ENCODE measurements around the gene MAN2A1. TPM values are rescaled to one million over a fixed set of nuclear protein-coding genes. Genes with fewer than 3 reads are reported as not detected.

MAN2A1 gene
- polyA plus RNA-seq, 3 donors = 17.0 to 23.0 (median 20.1) TPM

DNA sequence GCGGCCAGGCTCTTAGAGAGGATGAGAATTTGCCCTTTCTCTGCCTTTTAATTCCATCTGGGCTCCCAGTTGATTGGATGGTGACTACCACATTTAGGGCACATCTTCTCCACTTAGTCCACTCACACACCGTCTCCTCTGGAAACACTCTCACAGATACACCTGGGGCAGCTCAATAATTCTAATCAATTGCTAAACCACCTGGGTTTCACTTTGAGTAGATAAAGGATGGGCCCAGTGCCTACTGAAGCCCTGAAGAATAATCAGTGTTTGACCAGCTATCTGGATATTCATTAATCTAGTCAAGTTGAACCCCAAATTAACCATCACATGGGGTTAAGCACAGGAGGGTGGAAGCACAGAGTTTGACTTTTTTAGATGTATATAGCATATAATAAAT, 19.1 kb downstream of the MAN2A1 start:
- peaks cover 99% of the 10 kb centered on the region for H3K79me2 ChIP-seq (ENCODE audit: insufficient read depth, low read length)
- H2AFZ ChIP-seq (ENCODE audit: insufficient read depth, low read depth, low read length, poor library complexity, severe bottlenecking) = no peak overlapping the region
- Mint-ChIP-seq H3K36me3 (peaks cover 9 to 17% of the 10 kb centered on the region in 2 donors), H3K4me3 (no peak overlapping the region), H3K9me3 (peaks cover 0 to 4% (median 0%) of the 10 kb centered on the region in 7 donors), H3K27ac (peak overlapping the region in 1 of 7 donors; percentile 50), H3K4me1 (peaks cover 11% of the 10 kb centered on the region), H3K27me3 (ENCODE audit: low read depth in 3 of 3) (peaks cover 0 to 2% (median 0%) of the 10 kb centered on the region in 3 donors)
- H4K20me1 ChIP-seq (ENCODE audit: insufficient read depth, low read length) = peaks cover 98% of the 10 kb centered on the region
- intact Hi-C loops (cut with micrococcal nuclease) = no loop called here
- H3K27me3 ChIP-seq (ENCODE audit: control insufficient read depth in 2 of 2, insufficient read depth in 2 of 2, low read length in 2 of 2) = no peaks in the 10 kb centered on the region
- H3K4me1 ChIP-seq (ENCODE audit: control insufficient read depth in 1 of 2, insufficient read depth in 2 of 2, low read length in 2 of 2) = no peaks in the 10 kb centered on the region
- H3K27ac ChIP-seq (ENCODE audit: low read depth in 1 of 2, low read length in 2 of 2) = no peak overlapping the region
- TF ChIP-seq, protein P1, sequence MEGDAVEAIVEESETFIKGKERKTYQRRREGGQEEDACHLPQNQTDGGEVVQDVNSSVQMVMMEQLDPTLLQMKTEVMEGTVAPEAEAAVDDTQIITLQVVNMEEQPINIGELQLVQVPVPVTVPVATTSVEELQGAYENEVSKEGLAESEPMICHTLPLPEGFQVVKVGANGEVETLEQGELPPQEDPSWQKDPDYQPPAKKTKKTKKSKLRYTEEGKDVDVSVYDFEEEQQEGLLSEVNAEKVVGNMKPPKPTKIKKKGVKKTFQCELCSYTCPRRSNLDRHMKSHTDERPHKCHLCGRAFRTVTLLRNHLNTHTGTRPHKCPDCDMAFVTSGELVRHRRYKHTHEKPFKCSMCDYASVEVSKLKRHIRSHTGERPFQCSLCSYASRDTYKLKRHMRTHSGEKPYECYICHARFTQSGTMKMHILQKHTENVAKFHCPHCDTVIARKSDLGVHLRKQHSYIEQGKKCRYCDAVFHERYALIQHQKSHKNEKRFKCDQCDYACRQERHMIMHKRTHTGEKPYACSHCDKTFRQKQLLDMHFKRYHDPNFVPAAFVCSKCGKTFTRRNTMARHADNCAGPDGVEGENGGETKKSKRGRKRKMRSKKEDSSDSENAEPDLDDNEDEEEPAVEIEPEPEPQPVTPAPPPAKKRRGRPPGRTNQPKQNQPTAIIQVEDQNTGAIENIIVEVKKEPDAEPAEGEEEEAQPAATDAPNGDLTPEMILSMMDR (IDR thresholded peaks at IDR 0.05) = no peak
- H3K9ac ChIP-seq (ENCODE audit: insufficient read depth, low read length, poor library complexity, severe bottlenecking) = no peak overlapping the region
- peaks cover 0 to 7% of the 10 kb centered on the region in 2 donors for H3K36me3 ChIP-seq (replicated peaks in 1 of 2; ENCODE audit: control insufficient read depth in 1 of 2, insufficient read depth in 2 of 2, low read length in 2 of 2)
- no peak overlapping the region for H3K4me3 ChIP-seq (replicated peaks in 1 of 3; ENCODE audit: low read depth in 2 of 3, low read length in 3 of 3)
- H3K4me2 ChIP-seq (replicated peaks; ENCODE audit: extremely low read depth, low read length, poor library complexity, severe bottlenecking) = no peak overlapping the region
- no peak for DNase-seq
- no CpG with 5 or more reads among the region's 2 CpGs for WGBS (ENCODE audit: insufficient coverage)
- no peaks in the 10 kb centered on the region for H3K9me3 ChIP-seq (replicated peaks in 1 of 2; ENCODE audit: control insufficient read depth in 1 of 2, insufficient read depth in 1 of 2, low read length in 2 of 2)

DNA sequence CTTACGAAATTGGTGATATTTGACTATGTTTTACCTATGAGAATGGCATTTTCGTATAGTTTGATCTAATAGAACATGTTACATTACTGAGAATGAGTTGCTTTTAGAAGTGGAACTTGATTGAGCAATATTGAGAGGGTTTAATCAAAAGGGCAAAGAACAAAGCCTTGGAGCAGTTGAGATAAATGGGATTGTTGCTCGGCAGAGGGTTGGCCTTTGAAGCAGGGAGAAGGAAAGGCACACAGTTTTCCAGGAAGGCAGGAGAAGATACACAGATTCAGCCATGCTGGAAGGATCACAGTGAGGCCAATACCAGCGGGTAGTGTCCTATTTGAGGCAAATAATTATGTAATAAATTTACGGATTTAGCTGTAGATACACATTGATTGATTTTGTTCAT, 19.5 kb downstream of the MAN2A1 start:
- Mint-ChIP-seq H3K9me3 (peaks cover 0 to 4% (median 0%) of the 10 kb centered on the region in 7 donors), H3K4me1 (peaks cover 11% of the 10 kb centered on the region), H3K27ac (peak overlapping the region in 1 of 7 donors; percentile 52), H3K4me3 (no peak overlapping the region), H3K36me3 (peaks cover 10 to 19% of the 10 kb centered on the region in 2 donors), H3K27me3 (ENCODE audit: low read depth in 3 of 3) (peaks cover 0 to 2% (median 0%) of the 10 kb centered on the region in 3 donors)
- Histone ChIP-seq H3K36me3 (replicated peaks in 1 of 2; ENCODE audit: control insufficient read depth in 1 of 2, insufficient read depth in 2 of 2, low read length in 2 of 2) (peaks cover 0 to 7% of the 10 kb centered on the region in 2 donors), H4K20me1 (ENCODE audit: insufficient read depth, low read length) (peaks cover 97% of the 10 kb centered on the region), H3K27me3 (ENCODE audit: control insufficient read depth in 2 of 2, insufficient read depth in 2 of 2, low read length in 2 of 2) (no peaks in the 10 kb centered on the region), H3K4me3 (replicated peaks in 1 of 3; ENCODE audit: low read depth in 2 of 3, low read length in 3 of 3) (no peak overlapping the region), H3K4me2 (replicated peaks; ENCODE audit: extremely low read depth, low read length, poor library complexity, severe bottlenecking) (no peak overlapping the region), H3K9me3 (replicated peaks in 1 of 2; ENCODE audit: control insufficient read depth in 1 of 2, insufficient read depth in 1 of 2, low read length in 2 of 2) (no peaks in the 10 kb centered on the region), H3K79me2 (ENCODE audit: insufficient read depth, low read length) (peaks cover 97% of the 10 kb centered on the region), H3K27ac (ENCODE audit: low read depth in 1 of 2, low read length in 2 of 2) (no peak overlapping the region), H3K9ac (ENCODE audit: insufficient read depth, low read length, poor library complexity, severe bottlenecking) (no peak overlapping the region), H2AFZ (ENCODE audit: insufficient read depth, low read depth, low read length, poor library complexity, severe bottlenecking) (no peak overlapping the region), H3K4me1 (ENCODE audit: control insufficient read depth in 1 of 2, insufficient read depth in 2 of 2, low read length in 2 of 2) (no peaks in the 10 kb centered on the region)
- no peak for DNase-seq
- TF ChIP-seq, protein P1 (IDR thresholded peaks at IDR 0.05) = no peak
- 92% methylated on average over 1 of the region's 5 CpGs for WGBS (ENCODE audit: insufficient coverage)
- intact Hi-C loops (cut with micrococcal nuclease) = no loop called here
